DMS 273 treated with DMSO at 0.1 percent for 48 hours (cell line): Measurements from ENCODE around the gene PIGN.
"Not testable (repeated sequence)": the region's sequence is repeated elsewhere in the genome, so short reads cannot be mapped to it uniquely, and the experiment has no call there.

Experiments used
- DNase-seq: peaks from one replicate; lab custom pipeline; 2025; lab: John Stamatoyannopoulos, UW

PIGN gene

DNA sequence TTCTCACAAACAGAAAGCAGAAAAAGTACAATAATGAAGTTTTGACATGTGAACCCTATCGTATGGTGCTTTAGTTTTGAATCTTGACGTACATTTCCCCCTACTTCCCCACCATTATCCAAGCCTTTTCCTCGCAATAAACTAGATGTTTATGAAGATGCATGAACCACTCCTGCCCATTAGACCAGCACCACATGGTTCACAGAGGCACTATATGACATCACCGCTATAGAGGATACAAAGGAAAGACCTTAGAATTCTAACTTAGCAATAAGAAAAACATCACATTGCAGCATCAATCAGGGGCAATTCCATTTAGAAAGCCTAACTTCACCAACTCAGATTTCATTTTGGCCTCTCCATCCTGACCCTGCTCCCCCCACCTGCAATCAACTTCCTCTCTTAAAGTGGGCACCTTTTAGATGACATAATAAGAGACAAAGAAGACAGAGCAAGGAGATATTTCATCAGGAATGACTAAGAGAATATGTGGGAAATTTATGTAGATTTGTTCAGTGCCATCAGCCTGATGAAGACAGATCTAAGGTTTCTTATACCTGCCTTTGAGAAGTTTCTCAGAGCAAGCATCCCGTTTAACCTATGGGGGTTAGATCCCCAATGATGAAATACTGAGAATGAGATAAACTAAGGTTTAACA lies 124.9 kb downstream of the PIGN start:
- no peak for DNase-seq

GRCh38 chr18:62060820-62061219 lies 126.0 kb downstream of the PIGN start:
- no peak for DNase-seq

DNA sequence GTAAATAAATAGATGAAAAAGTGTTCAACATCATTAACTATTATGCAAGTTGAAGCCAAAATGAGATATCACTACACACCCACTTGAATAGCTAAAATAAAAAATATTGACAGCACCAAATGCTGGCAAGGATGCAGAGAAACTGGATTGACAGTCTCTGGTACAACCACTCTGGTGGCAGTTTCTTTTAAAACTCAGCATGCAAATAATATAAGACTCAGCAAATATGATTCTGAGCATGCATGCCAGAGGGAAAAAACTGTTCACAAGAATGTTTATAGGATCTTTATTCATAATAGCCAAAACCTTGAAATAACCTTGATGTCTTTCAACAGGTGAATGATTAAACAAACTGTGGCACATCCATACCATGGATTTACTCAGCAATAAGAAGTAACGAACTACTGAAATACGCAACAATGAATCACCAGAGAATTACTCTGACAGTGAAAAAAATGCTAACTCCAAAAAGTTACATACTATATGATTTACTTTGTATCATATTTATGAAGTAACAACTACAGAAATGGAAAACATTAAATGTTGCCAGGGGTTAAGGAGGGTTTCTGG lies 131.8 kb downstream of the PIGN start:
- no peak for DNase-seq

GRCh38 chr18:62048279-62048678 lies 138.6 kb downstream of the PIGN start:
- no peak for DNase-seq

- no peak for DNase-seq
Measured at GRCh38 chr18:62045316-62045715, 141.5 kb downstream of the PIGN start.

GRCh38 chr18:62044490-62045000 lies 142.3 kb downstream of the PIGN start:
- no peak for DNase-seq

DNA sequence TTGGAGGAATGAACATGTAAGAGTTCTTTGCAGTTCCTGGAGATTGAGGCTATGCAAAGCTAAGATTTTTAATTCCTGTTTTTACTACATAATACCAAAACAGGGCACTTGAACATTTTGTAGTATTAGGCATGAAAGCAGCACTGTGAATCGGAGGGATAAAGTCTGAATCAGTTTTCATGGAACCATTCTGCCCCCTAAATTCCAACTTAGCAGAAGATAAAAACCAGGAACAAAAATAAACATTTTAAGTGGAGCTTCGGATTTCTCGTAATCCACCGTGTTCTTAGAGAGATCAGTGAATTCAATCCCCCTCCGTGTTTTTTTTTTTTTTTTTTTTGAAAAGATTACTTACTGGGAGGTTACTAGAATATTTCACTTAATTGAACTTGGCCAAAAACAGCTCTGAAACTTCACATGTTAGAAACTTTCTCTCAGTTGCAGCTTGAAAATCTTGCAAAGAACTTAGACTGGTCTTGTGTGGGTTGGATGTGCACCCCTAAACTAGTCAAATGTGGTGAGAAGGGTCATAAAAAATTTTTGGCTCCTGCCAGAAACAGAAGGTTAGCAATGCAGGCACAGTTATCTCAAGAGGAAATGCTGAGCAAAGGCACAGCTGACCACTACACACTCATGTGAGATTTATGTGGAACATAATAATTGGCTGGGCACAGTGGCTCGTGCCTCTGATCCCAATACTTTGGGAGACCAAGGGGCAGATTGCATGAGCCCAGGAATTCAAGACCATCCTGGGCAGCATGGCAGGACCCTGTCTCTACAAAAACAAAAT lies 148.7 kb downstream of the PIGN start:
- no peak for DNase-seq

GRCh38 chr18:62037012-62037742 lies 149.7 kb downstream of the PIGN start:
- DNase-seq = no peak

- not testable (repeated sequence) for DNase-seq
Measured at GRCh38 chr18:62034286-62034685, 152.6 kb downstream of the PIGN start.

GRCh38 chr18:62033756-62034155 lies 153.1 kb downstream of the PIGN start:
- DNase-seq = no peak

DNA sequence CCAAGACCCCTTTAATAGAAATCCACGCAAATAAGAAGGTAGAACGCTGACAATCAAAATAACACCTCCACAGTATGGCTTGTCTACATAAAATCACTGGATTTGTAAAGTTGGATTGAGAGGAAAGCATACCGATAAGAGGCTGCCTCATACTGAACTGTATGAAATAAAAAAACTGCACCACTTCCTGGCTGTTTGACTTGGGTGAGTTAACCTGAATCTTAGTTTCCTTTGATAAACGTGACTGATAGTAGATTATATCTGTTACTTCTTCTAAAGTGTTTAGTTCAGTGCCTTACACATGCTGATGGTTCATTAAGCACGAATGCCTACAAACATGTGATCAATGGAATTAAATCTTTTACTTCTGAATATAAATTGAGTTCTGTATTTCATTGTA lies 153.6 kb downstream of the PIGN start:
- no peak for DNase-seq

DNA sequence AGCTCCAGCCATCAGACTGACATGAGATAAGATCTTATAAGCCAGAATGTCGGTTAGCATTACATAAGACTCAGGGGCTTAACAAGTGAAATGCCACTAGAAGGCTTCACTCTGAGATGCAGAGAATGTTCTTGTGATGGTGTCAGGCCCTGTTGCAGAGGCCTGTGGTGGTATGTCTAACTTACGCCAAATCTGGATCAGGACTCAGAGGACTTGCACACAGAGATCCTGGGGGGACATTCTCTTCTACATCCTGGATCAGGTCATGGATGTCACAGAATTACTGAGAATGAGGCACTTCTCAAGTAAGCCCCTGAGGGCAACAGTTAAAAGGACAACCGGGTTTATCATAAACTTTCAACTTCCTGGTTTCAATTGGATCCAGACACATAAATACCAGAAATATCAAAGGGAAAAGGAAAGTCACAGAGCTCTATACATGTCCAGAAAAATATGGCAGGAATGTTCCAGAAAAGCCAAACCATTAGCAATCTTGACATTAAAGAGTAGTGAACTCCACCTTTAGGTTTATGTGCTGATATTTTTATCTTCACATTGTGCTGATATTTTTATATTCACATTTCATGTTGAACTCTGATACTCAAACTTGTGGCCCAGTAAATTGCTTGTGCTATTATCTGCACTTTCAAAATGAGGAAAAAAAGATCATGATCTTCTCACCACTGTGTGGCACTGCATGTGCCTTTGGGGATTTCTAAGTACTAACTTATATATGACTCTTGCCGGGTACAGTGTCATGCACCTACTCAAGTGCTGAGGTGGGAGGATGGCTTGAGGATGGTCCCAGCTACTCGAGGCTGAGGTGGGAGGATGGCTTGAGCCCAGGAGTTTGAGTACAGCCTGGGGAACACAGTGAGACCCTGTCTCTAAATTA lies 156.5 kb downstream of the PIGN start:
- DNase-seq = no peak

DNA sequence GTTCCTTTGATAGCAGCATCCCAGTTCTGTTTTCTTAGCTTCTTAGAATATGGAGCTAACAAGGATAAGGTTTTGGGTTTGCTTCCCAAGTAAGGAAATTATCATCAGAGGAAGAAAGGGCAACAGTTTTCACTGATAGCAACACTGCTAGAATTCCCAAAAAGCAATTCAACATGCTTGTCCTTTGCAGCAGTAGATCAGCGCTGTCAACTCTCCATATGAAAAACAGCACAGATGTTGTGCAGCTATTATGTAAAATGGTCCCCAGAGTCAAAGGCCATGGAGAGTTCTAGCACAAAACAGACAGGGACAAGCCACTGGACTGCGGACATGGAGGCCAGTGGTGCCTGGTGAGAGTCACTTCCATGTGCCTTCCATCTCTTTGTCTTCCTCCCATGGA lies 158.1 kb downstream of the PIGN start:
- DNase-seq = no peak

DNA sequence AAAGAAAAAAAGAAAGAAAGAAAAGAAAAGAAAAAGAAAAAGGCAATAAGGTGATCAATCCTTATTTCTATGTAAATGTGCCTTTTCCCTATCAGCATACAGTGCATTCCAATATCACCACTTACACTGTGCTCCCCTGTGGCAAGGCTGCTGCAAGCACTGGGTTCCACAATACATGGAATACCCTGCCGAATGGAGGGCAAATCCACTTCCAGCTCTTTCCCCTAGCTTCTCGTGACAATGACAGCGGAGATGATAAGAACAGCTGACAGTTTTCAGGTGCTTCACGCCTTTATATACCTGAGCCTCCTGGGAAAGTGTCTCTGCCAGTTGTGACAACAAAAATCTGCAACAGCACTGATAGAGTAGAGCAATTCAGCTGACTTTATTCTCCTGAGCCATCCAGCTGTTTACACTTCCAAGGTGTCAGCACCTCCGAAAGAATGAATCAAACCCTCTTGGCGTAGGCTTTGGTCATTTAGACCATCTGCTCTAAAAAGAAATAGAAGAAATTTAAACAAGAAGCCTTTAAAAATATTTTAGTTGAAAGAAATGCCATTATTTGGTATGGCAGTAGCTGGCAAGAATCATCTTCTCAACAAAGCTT lies 158.8 kb downstream of the PIGN start:
- DNase-seq = no peak

- DNase-seq = no peak
Measured at GRCh38 chr18:62026586-62026985, 160.3 kb downstream of the PIGN start.

- DNase-seq = no peak
Measured at GRCh38 chr18:62024983-62025382, 161.9 kb downstream of the PIGN start.

DNA sequence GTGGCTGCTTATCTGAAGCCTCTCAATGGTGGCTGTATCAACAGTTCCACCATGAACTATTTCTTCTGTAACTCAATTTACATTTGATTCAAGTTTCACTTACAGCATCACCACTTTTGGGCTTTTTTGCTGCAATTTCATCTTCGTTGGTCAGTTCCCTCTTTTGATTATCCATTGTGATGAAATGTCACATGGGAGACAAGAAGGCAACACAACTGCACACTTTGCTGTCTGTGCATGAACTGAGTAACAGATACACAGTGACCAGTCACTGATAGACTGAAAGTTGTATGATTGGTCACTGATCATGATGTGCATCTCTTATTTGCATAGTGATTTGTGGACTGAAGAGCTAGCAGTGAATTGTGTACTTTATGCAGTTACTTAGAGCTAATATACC lies 163.3 kb downstream of the PIGN start:
- no peak for DNase-seq

DNA sequence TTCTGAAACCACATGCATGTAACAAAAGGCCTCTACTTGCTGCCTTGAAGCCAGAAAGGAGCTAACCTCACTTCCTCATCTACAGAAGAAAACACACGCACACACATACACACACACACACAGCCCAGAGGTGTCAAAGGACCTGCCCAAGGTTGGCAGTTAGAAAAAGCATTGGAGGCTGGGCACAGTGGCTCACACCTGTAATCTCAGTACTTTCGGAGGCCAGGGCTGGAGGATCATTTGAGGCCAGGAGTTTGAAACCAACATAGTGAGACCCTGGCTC lies 168.2 kb downstream of the PIGN start:
- DNase-seq = no peak

DNA sequence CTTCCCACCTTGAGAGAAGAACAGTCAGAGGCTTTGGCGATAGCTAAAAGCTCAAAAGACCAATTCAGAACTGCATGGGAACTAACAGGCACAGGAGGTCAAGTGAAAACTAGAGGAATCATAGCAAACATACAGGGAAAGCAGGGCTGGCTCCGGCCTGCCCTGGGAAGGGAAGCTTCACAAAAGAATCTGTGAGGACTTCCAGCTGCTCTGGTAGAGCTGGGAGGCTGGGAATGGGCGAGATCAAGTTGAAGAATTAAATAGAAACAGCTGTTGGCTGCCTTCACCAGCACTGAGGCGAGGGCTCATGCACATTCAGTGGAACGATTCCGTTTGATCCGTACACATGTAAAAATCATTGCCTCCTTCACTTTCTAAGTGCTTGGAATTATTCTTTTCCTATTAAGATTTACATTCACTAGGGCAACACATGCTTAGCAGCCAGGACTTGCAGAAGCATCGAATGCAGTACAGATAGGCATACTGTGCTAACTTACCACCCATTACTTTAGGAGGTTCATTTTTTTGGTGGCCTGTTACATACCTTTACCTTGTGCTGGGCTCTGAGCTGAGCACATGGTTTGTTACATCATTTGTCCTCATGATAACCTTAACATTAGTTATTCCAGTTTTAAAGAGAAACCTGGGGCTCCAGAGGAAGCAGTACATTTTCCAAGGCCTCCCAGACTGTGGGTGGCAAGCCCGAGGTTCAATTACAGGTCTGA lies 168.7 kb downstream of the PIGN start:
- no peak for DNase-seq

DNA sequence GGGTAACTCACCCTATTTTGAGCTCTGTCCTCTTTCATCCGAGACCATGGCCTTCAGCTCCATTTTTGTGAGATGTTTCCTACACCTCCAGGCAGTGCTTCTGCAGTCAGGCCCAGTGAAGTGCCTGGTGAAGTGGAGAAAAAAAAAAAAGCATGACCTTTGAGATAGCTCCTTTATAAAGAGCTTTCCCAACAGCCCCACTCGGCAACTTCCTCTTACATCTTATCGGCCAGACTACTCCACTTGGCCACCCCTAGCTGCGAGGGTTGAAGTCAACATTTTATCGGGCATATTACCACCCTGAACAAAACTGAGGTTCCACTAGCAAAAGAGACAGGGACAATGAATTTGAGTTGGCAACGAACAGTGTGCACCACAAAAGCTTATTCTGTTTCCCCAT lies 169.2 kb downstream of the PIGN start:
- no peak for DNase-seq

DNA sequence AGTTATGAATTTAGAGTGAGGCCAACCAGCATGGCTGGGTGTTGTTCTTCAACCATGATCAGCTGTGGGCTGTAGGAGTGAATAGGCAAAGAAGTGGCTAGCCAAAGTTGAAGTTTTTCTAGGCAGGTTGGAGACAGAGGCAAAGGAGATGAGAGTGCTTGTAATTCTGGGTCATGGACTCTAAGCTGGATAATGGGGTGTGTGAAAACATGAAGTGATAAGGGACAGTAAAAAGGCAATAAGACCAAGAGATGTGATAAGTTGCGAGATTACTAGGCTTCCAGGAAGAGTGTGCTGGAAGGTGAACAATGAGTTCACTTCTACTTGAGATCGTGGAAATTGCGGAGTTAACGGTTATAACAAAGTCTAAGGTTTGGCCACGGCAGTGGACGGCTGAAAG lies 175.4 kb downstream of the PIGN start:
- no peak for DNase-seq
